ENCODE results near the gene PABPN1. TPM values are rescaled to one million over a fixed set of nuclear protein-coding genes. Genes with fewer than 3 reads are reported as not detected.

PABPN1 gene
- total RNA-seq, 1 donor from 2014 or later = 134 TPM

DNA sequence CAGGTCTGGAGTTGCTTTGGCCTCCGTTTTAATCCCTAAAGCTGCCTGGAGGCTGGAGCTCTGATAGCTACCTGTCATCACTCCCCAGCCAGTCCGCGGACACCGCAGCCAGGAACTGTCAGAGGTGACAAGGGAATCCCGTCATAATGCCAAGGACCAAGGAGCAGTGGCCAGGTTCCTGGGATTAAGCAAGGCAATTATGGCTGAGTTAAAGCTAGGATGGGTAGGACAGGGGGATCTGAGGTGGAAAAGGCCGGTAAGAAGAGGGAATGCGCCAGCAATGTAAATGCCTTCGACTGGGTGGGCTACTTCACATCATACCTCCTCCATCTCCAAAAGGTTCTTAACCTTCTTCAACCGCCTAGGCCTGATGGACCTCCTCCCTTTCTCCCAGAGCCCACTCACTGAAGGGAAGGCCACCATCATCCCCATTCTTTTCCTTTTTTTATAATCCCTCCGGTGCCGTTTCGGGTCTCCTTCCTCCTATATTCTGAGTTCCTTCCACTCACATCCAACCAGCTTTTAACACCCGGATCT, 20.5 kb upstream of the PABPN1 start:
- FAIRE-seq (no peak), DNase-seq (ENCODE audit: low read depth) (peak; percentile 36)
- no peaks in the 10 kb centered on the region for H3K27me3 ChIP-seq (ENCODE audit: control insufficient read depth, insufficient read depth, low read length)

DNA sequence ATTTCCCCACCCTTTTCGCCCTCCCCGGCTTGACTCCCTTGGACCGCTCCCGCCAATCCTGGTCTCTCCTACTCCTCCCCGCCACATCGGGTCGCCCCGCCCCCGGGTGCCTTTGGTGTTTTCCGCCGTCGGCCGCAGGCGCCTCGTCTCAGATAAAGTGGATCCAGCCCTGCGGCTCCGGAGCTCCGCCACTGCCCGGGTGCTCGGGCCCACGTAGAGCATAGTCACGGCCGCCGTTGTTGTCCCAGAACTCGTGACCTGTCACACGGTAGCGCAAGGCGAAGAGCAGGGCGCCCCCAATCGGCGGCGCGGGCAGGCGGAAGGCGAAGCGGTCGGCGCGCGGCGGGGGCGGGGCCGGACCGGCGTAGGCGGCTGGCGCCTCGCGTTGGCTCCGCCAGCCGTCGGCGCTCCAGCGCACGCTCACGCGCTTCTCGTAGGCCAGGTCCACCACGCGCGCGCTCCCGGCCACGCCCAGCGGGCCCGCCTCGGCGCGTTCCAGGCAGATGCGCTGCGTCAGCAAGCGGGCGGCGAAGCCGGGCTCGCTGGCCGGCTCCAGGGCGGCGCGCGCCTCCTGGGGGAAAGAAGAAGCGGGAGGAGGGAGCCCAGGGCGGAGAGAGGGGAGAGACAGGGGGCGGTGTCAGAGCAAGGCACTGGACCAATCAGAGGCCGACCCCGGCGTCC, 19.8 kb upstream of the PABPN1 start:
- Histone ChIP-seq H3K4me3 (ENCODE audit: low read depth, low read length) (peak overlapping the region; percentile 61), H3K36me3 (ENCODE audit: control insufficient read depth, insufficient read depth, low read length) (peaks cover 1% of the 10 kb centered on the region), H3K27me3 (ENCODE audit: control insufficient read depth, insufficient read depth, low read length) (no peaks in the 10 kb centered on the region)
- FAIRE-seq = no peak
- TF ChIP-seq, protein P1, sequence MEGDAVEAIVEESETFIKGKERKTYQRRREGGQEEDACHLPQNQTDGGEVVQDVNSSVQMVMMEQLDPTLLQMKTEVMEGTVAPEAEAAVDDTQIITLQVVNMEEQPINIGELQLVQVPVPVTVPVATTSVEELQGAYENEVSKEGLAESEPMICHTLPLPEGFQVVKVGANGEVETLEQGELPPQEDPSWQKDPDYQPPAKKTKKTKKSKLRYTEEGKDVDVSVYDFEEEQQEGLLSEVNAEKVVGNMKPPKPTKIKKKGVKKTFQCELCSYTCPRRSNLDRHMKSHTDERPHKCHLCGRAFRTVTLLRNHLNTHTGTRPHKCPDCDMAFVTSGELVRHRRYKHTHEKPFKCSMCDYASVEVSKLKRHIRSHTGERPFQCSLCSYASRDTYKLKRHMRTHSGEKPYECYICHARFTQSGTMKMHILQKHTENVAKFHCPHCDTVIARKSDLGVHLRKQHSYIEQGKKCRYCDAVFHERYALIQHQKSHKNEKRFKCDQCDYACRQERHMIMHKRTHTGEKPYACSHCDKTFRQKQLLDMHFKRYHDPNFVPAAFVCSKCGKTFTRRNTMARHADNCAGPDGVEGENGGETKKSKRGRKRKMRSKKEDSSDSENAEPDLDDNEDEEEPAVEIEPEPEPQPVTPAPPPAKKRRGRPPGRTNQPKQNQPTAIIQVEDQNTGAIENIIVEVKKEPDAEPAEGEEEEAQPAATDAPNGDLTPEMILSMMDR (IDR thresholded peaks at IDR 0.05; ENCODE audit: insufficient read depth, low read length, severe bottlenecking) = peak; percentile 75
- DNase-seq (ENCODE audit: low read depth) = peak; percentile 92

More for the DNA sequence above, 20.5 kb upstream of the PABPN1 start:
- Histone ChIP-seq H3K36me3 (ENCODE audit: control insufficient read depth, insufficient read depth, low read length) (peaks cover 1% of the 10 kb centered on the region), H3K4me3 (ENCODE audit: low read depth, low read length) (peak overlapping the region; percentile 61)
- TF ChIP-seq, protein P1 (IDR thresholded peaks at IDR 0.05; ENCODE audit: insufficient read depth, low read length, severe bottlenecking) = no peak

DNA sequence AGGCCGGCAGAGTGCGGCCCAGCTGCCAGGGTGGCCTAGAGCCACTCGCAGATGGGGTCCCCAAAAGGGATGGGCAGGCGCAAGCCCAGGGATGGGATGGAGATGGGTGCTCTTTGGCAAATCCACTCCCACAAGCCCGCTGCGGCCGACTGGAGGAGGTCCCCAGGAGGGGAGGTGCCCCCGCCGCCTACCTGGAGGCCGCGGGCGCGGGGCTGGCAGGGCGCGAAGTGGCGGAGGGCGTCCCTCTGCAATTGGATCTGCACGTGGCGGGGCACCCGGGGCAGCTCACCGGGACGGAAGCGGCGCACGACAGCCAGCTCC, 19.3 kb upstream of the PABPN1 start:
- Histone ChIP-seq H3K4me3 (ENCODE audit: low read depth, low read length) (peak overlapping the region; percentile 55), H3K36me3 (ENCODE audit: control insufficient read depth, insufficient read depth, low read length) (peaks cover 1% of the 10 kb centered on the region), H3K27me3 (ENCODE audit: control insufficient read depth, insufficient read depth, low read length) (no peaks in the 10 kb centered on the region)
- DNase-seq (ENCODE audit: low read depth) (no peak), FAIRE-seq (no peak)
- TF ChIP-seq, protein P1 (IDR thresholded peaks at IDR 0.05; ENCODE audit: insufficient read depth, low read length, severe bottlenecking) = no peak

DNA sequence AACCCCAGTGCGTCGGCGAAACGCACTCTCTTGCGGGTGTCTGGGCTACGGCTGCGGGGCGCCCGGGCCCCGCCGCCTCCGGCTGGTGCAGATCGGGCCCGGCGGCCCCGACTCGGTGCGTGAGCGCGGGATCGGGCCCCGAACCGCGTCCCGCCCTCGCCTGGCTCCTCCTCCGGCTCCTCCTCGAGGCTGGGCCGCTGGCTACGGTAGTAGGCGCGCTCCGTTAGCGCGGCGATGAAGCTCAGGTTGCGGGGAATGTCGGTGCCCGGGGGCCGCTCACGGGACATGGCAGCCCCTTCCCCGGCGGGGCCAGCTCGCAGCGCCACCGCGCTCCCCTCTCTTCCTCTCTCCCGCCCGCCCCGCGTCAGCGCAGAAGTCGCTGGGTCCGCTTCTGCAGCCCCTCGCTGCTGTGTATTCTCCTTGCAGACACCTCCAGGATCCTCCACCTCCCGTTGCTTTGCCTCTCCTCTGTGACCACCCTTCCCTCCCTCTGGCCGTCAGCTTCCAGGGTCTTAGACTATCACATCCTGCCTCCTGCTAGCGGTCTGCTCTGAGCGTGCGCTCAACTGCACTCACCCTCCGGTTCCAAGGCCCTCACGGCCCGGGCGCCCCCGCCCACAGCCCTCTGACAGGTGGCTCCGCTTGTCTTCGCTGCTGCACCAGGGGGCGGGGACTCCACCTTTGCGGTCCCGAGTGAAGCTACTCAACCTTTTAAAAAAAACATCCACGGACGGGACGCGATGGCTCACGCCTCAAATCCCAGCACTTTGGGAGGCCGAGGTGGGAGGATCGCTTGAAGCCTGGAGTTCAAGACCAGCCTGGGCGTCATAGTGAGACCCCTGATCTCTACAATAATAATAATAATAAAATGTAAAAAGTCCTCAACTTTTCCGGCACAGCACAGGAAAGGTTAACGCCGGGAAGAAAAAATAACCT, 18.7 kb upstream of the PABPN1 start, which contains the start of gene PPP1R3E:
Gene PPP1R3E (minus strand): TSS at position 570 of the 936 bp plus-strand sequence. CDS start 283 bp downstream, at position 287.
- FAIRE-seq = no peak

DNA sequence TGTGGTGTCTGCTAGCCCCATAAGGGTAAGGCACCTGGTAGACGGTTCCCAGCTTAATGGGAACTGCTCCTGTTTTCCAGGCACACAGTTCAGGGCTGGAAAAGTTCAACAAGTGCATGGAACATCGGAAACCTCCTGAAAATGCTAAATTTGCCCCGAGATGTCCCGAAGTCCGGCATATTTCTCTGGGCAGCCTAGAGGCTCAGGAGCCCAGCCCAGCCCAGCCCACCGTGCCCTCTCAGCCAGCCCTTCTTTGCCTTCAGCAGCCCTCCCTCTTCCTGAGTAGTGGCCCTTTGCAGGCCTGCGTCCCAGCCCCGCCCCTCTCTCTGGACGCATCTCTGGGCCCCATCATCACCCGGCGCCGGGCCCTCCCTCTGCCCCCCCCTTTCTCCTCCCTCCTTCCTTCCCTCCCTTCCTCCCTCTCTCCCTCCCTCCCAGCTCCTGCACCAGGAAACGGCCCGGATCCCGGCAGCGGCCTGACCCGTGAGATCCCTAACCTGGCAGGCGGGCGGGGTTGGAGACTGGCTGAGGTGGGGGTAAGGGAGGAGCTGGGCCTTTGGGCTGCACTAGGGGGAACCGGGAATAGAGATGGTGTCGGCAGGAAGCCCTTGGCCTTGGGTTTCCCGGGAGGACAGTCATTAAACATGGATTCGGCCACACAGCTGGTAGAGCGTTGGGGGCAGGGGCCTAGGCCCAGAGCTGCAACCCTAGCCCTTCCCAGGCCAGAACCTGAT, 14.7 kb upstream of the PABPN1 start, which contains the start of gene BCL2L2:
Gene BCL2L2 (plus strand): TSS at position 422 of the 734 bp plus-strand sequence. CDS start 935 bp downstream, outside the sequence.
- H3K4me3 ChIP-seq (ENCODE audit: low read depth, low read length) = peak within 1 kb of the TSS; percentile 52
- FAIRE-seq (no peak), DNase-seq (ENCODE audit: low read depth) (peak; percentile 80)
- peaks cover 19% of the 10 kb centered on the region for H3K36me3 ChIP-seq (ENCODE audit: control insufficient read depth, insufficient read depth, low read length)
- H3K27me3 ChIP-seq (ENCODE audit: control insufficient read depth, insufficient read depth, low read length) = no peaks in the 10 kb centered on the region
- TF ChIP-seq, protein P1 (IDR thresholded peaks at IDR 0.05; ENCODE audit: insufficient read depth, low read length, severe bottlenecking) = no peak

More for the DNA sequence above, 18.7 kb upstream of the PABPN1 start, which contains the start of gene PPP1R3E:
- peak; percentile 35 for DNase-seq (ENCODE audit: low read depth)
- peaks cover 1% of the 10 kb centered on the region for H3K36me3 ChIP-seq (ENCODE audit: control insufficient read depth, insufficient read depth, low read length)
- peak within 1 kb of the TSS; percentile 55 for H3K4me3 ChIP-seq (ENCODE audit: low read depth, low read length)
- TF ChIP-seq, protein P1 (IDR thresholded peaks at IDR 0.05; ENCODE audit: insufficient read depth, low read length, severe bottlenecking) = no peak
- no peaks in the 10 kb centered on the region for H3K27me3 ChIP-seq (ENCODE audit: control insufficient read depth, insufficient read depth, low read length)

Measured in bronchial epithelial cell (primary cell).